Right lobe of liver (tissue), 6 donors: ENCODE results near the gene DNAJC25. TPM values are rescaled to one million over a fixed set of nuclear protein-coding genes. Genes with fewer than 3 reads are reported as not detected.

ENCODE experiments used
- ATAC-seq, 4 donors: fragments of 200-7000 bp; cut with Tn5 transposase; one replicate each; pipeline ENCODE4 v1.9.1; 2020; ENCODE audit warnings: mild to moderate bottlenecking in 4 of 4, moderate library complexity in 4 of 4
- DNase-seq, 3 donors: peaks; one replicate each; pipeline ENCODE4 v3.0.0-alpha.2; 2020
- H3K27ac ChIP-seq, 3 donors: fragments of 200-600 bp; one replicate each; pipeline ENCODE4 v1.8.0; 2022
- H3K27me3 ChIP-seq, 2 donors: fragments of 200-600 bp; one replicate each; pipeline ENCODE4 v1.8.0; 2022
- H3K36me3 ChIP-seq, 4 donors: fragments of 200-600 bp; sonication (generic) in 1 of 4; one replicate each; pipeline versions ENCODE4 v1.5.1 to v1.8.0; 2017 to 2022; ENCODE audit warnings: control low read depth in 1 of 4
- H3K4me1 ChIP-seq, 4 donors: fragments of 200-600 bp; sonication (generic) in 1 of 4; one replicate each; pipeline versions ENCODE4 v1.5.1 to v1.8.0; 2017 to 2022; ENCODE audit warnings: control low read depth in 1 of 4
- H3K4me3 ChIP-seq, 3 donors: fragments of 200-600 bp; one replicate each; pipeline ENCODE4 v1.8.0; 2022
- H3K9me3 ChIP-seq, 4 donors: fragments of 200-600 bp; sonication (generic) in 1 of 4; one replicate each; pipeline versions ENCODE4 v1.5.1 to v1.8.0; 2017 to 2022; ENCODE audit warnings: control low read depth in 1 of 4
- CTCF ChIP-seq, 4 donors: fragments of 200-600 bp in 3 of 4; fragments of 450-650 bp in 1 of 4; IDR thresholded peaks; one replicate each; pipeline versions ENCODE4 v1.5.1 to v1.8.0; 2016 to 2022; ENCODE audit warnings: antibody characterized with exemption in 4 of 4, mild to moderate bottlenecking in 2 of 4
- POLR2A ChIP-seq: fragments of 450-650 bp; IDR thresholded peaks from one replicate; pipeline ENCODE4 v1.6.1; 2017; ENCODE audit warnings: antibody characterized with exemption, mild to moderate bottlenecking
- WGBS: methylation state at CpG from one replicate; pipeline ENCODE4 v1.1.6; 2018; ENCODE audit warnings: low coverage, low lambda C conversion rate; ENCODE audit not compliant: insufficient coverage; ENCODE audit errors: missing lambda C conversion rate; 5-methylcytosine and 5-hydroxymethylcytosine counted together
- intact Hi-C, 2 donors: fragments of 100-400 bp; cut with DNase I; formaldehyde crosslinking; loops; one replicate each; pipeline versions ENCODE4 v1.11.2 to v1.14.1; 2022
- total RNA-seq, 6 experiments: library from RNA; depleted of rRNA in 2 of 6; stranded (reverse); fragments of >200 nt in 2 of 6; fragmentation: NEBNext Ultra II Directional in 3 of 6; extraction: Animal tissue kit (Norgen Biotek cat#: 25700) in 3 of 6; gene quantifications; one replicate each; pipeline versions ENCODE4 v1.1.0 to v1.2.4, GENCODE V29; 2016 to 2023
- donor health status: DM: no; HTN: yes; CAD: no.
- donor health status: DM: no; HTN: no; CAD: no.
- donor health status: DM: no; HTN: no; CAD: no.
- donor health status: DM: no; HTN: yes; CAD: no.
- donor health status: DM: no; HTN: yes; CAD: no.

DNAJC25 gene
- total RNA-seq, 6 experiments from 2014 or later: 12.2 to 32.8 (median 18.2) TPM

DNA sequence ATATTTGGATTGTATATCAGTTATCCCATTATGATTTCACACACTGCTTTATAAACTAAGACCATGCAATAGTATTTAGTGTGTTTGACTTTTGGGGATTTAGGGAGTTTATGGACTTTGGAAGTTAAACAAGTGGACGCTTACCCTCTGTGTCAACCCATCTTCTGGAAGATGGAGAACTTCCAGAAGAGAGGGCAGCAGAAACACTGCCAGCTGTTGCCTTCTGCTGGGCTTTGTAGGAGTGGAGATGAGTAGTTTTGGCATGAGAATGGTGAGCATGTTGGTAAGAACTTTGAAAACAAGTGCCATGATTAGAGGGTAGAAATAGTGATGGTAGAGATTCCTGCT lies 2.2 kb downstream of the DNAJC25 start:
- TF ChIP-seq CTCF (IDR thresholded peaks at IDR 0.05) (no peak), POLR2A (no peak)
- peak in 1 of 3 donors; percentile 64 for DNase-seq
- peak overlapping the region in 2 of 3 donors; percentile 54 to 98 for H3K27ac ChIP-seq
- no peaks in the 10 kb centered on the region for H3K9me3 ChIP-seq
- WGBS: 59% methylated on average over 1 of the region's 1 CpG
- peak overlapping the region in 2 of 3 donors; percentile 95 to 99 for H3K4me3 ChIP-seq
- no peaks in the 10 kb centered on the region for H3K27me3 ChIP-seq
- intact Hi-C loops: no loop called here
- peak; percentile 5 to 48 (median 20) for ATAC-seq
- no peaks in the 10 kb centered on the region for H3K36me3 ChIP-seq
- H3K4me1 ChIP-seq: peaks cover 0 to 43% (median 5%) of the 10 kb centered on the region in 4 donors

- intact Hi-C loops: no loop called here
- Histone ChIP-seq H3K4me1 (peaks cover 0 to 42% (median 5%) of the 10 kb centered on the region in 4 donors), H3K4me3 (peak overlapping the region in 2 of 3 donors; percentile 95 to 99), H3K36me3 (no peaks in the 10 kb centered on the region), H3K27ac (peak overlapping the region in 2 of 3 donors; percentile 54 to 98), H3K27me3 (no peaks in the 10 kb centered on the region), H3K9me3 (no peaks in the 10 kb centered on the region)
- WGBS: 26% methylated on average over 1 of the region's 1 CpG
- TF ChIP-seq POLR2A (no peak), CTCF (IDR thresholded peaks at IDR 0.05) (no peak)
- ATAC-seq (peak; percentile 29 to 49 (median 38)), DNase-seq (no peak)
Observed at GRCh38 chr9:111634860-111635259, 3.7 kb downstream of the DNAJC25 start.

DNA sequence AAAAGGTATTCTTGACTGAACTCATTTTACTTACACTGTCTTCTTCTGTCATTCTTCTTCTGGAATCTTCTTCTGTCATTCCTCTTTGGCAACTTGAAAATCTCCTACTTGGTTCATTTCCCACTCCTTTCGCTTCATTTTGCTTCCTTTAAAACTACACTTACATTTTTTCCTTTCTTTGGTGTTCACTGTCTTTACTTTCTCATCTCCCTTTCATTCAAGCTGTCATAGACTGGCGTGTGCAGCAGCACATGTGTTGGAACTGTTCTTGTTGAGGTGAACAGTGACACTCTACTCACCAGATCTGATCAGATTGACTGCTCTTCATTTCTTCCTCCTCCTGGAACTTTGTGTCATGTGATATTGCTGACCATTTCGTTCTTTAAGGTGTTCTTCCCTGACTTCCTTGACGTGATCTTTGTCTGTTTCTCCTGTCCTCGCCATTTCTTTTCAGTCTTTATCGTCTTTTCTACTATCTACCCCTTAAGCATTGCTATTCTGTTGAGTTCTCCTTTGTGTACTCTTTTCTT lies 6.4 kb downstream of the DNAJC25 start:
- DNase-seq (no peak), ATAC-seq (no peak)
- no peak overlapping the region for H3K4me3 ChIP-seq
- H3K27me3 ChIP-seq: no peaks in the 10 kb centered on the region
- intact Hi-C loops: no loop called here
- TF ChIP-seq CTCF (IDR thresholded peaks at IDR 0.05) (no peak), POLR2A (no peak)
- no peaks in the 10 kb centered on the region for H3K9me3 ChIP-seq
- 53% methylated on average over 6 of the region's 6 CpGs for WGBS
- peaks cover 0 to 30% (median 5%) of the 10 kb centered on the region in 4 donors for H3K4me1 ChIP-seq
- no peak overlapping the region for H3K27ac ChIP-seq
- H3K36me3 ChIP-seq: no peaks in the 10 kb centered on the region

DNA sequence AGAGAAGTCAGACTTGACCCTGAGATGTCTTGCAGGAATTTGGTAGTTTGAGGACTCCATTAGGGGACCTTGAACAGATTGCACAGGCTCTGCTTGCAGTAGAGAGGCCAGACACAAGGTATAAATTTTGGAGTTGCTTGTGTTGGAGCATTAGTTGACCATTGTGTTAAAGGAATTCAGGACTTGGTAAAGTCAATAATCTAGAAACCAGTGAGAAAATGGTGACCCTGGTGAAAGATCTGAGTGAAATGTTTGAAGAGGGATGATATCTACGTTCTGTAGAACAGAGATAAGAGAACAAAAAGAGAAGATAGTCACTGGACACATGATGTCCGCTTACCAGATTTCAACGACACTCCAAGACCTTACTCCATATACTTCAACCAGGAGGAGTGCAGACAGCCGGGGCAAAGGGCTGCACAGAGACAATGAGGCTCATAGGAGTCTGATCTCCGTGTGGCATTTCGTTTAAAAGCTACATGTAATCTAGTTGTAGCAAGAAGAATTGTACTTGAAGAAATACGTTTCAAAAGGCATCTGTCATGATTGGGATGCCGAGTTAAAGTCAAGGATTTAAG lies 13.2 kb downstream of the DNAJC25 start:
- Histone ChIP-seq H3K27ac (no peak overlapping the region), H3K4me1 (peaks cover 0 to 22% (median 5%) of the 10 kb centered on the region in 4 donors), H3K27me3 (no peaks in the 10 kb centered on the region), H3K4me3 (no peak overlapping the region), H3K9me3 (no peaks in the 10 kb centered on the region), H3K36me3 (peaks cover 0 to 42% (median under 1%) of the 10 kb centered on the region in 4 donors)
- intact Hi-C loops: no loop called here
- ATAC-seq (no peak), DNase-seq (no peak)
- WGBS: 77% methylated on average over 8 of the region's 8 CpGs
- TF ChIP-seq POLR2A: no peak
- no peak for TF ChIP-seq CTCF (IDR thresholded peaks at IDR 0.05)
